ENCODE measurements around the gene MMP20. TPM values are rescaled to one million over a fixed set of nuclear protein-coding genes. Genes with fewer than 3 reads are reported as not detected.

MMP20 gene
- total and polyA plus RNA-seq, 2 donors (not counting 1 experiment from before 2014, with no cell fraction given) = not detected

DNA sequence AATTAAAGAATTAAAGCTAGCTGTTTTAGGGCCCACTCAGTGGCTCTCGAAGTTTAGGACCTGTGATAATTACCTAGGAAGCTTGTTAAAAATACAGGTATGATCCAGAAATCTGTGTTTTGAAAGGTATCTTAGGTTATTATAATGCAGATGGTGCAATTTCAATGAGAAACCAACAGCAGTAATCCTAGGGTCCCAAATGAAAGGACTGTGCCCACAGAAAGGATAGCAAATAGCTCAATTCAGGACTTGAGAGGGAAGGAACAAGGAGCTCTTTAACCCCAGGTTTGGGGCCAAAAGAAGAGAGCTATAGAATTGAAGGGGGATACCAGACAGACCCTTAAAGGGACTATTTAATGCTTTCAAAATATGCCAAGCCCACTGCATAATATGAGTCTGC lies 11.7 kb downstream of the MMP20 start:
- ChIA-PET CTCF (interaction anchor here (0.7 to 5.5 kb wide), 51 partner anchors 10 to 753 kb away, joined by 3 to 129 read pairs (median 6); partner anchors contain the start of gene TMEM123), POLR2A (no interaction called here)
- WGBS (ENCODE audit: insufficient coverage) = 70% methylated on average over 1 of the region's 1 CpG
- Histone ChIP-seq H3K4me2 (replicated peaks; ENCODE audit: low read depth, low read length, poor library complexity, severe bottlenecking) (peak overlapping the region; percentile 57), H3K79me2 (ENCODE audit: control insufficient read depth, insufficient read depth, low read length) (no peaks in the 10 kb centered on the region), H3K9me3 (ENCODE audit: control extremely low read depth in 1 of 3, control insufficient read depth in 2 of 3, insufficient read depth in 1 of 3, low read length in 2 of 3) (no peaks in the 10 kb centered on the region), H4K20me1 (ENCODE audit: control insufficient read depth, insufficient read depth, low read length, poor library complexity, severe bottlenecking) (no peaks in the 10 kb centered on the region), H3K4me1 (ENCODE audit: control insufficient read depth in 2 of 2, insufficient read depth in 2 of 2, low read length in 2 of 2) (peaks cover 17 to 26% of the 10 kb centered on the region in 2 donors), H3K4me3 (ENCODE audit: control extremely low read depth in 1 of 5, extremely low read depth in 1 of 5, insufficient read depth in 1 of 5, low read depth in 2 of 5, low read length in 4 of 5) (no peak overlapping the region), H2AFZ (ENCODE audit: insufficient read depth, low read depth, low read length, poor library complexity, severe bottlenecking) (peak overlapping the region; percentile 27), H3K27me3 (replicated peaks in 1 of 4; ENCODE audit: control extremely low read depth in 1 of 4, control insufficient read depth in 3 of 4, insufficient read depth in 4 of 4, low read length in 3 of 4) (no peaks in the 10 kb centered on the region), H3K9ac (ENCODE audit: low read length) (no peak overlapping the region), H3K27ac (ENCODE audit: low read length in 2 of 2) (no peak overlapping the region), H3K36me3 (replicated peaks in 1 of 2; ENCODE audit: control extremely low read depth in 1 of 2, control insufficient read depth in 1 of 2, extremely low read depth in 1 of 2, insufficient read depth in 2 of 2, low read length in 1 of 2) (no peaks in the 10 kb centered on the region)
- no peaks in the 10 kb centered on the region for H3K27me3 Mint-ChIP-seq
- peaks cover 30% of the 10 kb centered on the region for H3K4me1 Mint-ChIP-seq
- TF ChIP-seq, protein P1, sequence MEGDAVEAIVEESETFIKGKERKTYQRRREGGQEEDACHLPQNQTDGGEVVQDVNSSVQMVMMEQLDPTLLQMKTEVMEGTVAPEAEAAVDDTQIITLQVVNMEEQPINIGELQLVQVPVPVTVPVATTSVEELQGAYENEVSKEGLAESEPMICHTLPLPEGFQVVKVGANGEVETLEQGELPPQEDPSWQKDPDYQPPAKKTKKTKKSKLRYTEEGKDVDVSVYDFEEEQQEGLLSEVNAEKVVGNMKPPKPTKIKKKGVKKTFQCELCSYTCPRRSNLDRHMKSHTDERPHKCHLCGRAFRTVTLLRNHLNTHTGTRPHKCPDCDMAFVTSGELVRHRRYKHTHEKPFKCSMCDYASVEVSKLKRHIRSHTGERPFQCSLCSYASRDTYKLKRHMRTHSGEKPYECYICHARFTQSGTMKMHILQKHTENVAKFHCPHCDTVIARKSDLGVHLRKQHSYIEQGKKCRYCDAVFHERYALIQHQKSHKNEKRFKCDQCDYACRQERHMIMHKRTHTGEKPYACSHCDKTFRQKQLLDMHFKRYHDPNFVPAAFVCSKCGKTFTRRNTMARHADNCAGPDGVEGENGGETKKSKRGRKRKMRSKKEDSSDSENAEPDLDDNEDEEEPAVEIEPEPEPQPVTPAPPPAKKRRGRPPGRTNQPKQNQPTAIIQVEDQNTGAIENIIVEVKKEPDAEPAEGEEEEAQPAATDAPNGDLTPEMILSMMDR (IDR thresholded peaks at IDR 0.05) = no peak
- no peak for TF ChIP-seq EZH2 (IDR thresholded peaks at IDR 0.05; ENCODE audit: borderline replicate concordance, insufficient read depth, low read depth, low read length, poor library complexity, severe bottlenecking)
- no peak for DNase-seq
- H3K27ac Mint-ChIP-seq = no peak overlapping the region
- intact Hi-C loops (cut with micrococcal nuclease) = loop anchor here (1.0 to 5.0 kb wide), 9 partner anchors 20 to 753 kb away; no protein-coding TSS in a partner anchor
- H3K9me3 Mint-ChIP-seq (ENCODE audit: insufficient read depth) = no peaks in the 10 kb centered on the region
- ATAC-seq (ENCODE audit: low read depth) = no peak
- H3K4me3 Mint-ChIP-seq = no peak overlapping the region

DNA sequence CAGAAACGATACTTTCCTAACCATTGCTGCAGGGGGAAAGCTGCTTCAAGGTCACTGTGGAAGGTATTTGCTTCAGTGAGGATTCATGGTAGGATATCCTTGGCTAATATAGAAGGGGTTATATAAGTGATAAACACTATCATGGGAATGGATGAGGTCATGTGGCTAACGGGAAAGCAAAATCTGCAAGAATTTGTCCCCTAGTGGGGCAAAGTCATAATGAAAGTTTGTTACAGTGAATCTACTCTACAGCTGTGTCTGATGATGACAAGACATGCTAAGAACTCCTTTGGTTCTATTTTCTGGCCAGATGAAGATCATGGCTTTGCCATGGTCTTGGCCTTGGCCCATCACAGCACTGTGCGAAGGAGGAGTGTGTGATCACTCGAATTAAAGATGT lies 13.8 kb downstream of the MMP20 start:
- Mint-ChIP-seq H3K4me3 (peak overlapping the region; percentile 30), H3K9me3 (ENCODE audit: insufficient read depth) (no peaks in the 10 kb centered on the region), H3K27ac (peak overlapping the region; percentile 68), H3K4me1 (peaks cover 33% of the 10 kb centered on the region), H3K27me3 (no peaks in the 10 kb centered on the region)
- WGBS (ENCODE audit: insufficient coverage) = 73% methylated on average over 2 of the region's 4 CpGs
- Histone ChIP-seq H4K20me1 (ENCODE audit: control insufficient read depth, insufficient read depth, low read length, poor library complexity, severe bottlenecking) (no peaks in the 10 kb centered on the region), H3K4me2 (replicated peaks; ENCODE audit: low read depth, low read length, poor library complexity, severe bottlenecking) (peak overlapping the region; percentile 9), H3K4me3 (ENCODE audit: control extremely low read depth in 1 of 5, extremely low read depth in 1 of 5, insufficient read depth in 1 of 5, low read depth in 2 of 5, low read length in 4 of 5) (no peak overlapping the region), H3K9me3 (ENCODE audit: control extremely low read depth in 1 of 3, control insufficient read depth in 2 of 3, insufficient read depth in 1 of 3, low read length in 2 of 3) (no peaks in the 10 kb centered on the region), H2AFZ (ENCODE audit: insufficient read depth, low read depth, low read length, poor library complexity, severe bottlenecking) (peak overlapping the region; percentile 52), H3K9ac (ENCODE audit: low read length) (no peak overlapping the region), H3K4me1 (ENCODE audit: control insufficient read depth in 2 of 2, insufficient read depth in 2 of 2, low read length in 2 of 2) (peaks cover 17 to 26% of the 10 kb centered on the region in 2 donors), H3K36me3 (replicated peaks in 1 of 2; ENCODE audit: control extremely low read depth in 1 of 2, control insufficient read depth in 1 of 2, extremely low read depth in 1 of 2, insufficient read depth in 2 of 2, low read length in 1 of 2) (no peaks in the 10 kb centered on the region), H3K27ac (ENCODE audit: low read length in 2 of 2) (no peak overlapping the region), H3K79me2 (ENCODE audit: control insufficient read depth, insufficient read depth, low read length) (no peaks in the 10 kb centered on the region), H3K27me3 (replicated peaks in 1 of 4; ENCODE audit: control extremely low read depth in 1 of 4, control insufficient read depth in 3 of 4, insufficient read depth in 4 of 4, low read length in 3 of 4) (no peaks in the 10 kb centered on the region)
- CTCF ChIA-PET = interaction anchor here (1.1 to 5.5 kb wide), 12 partner anchors 11 to 324 kb away, joined by 3 to 129 read pairs (median 14); no protein-coding TSS in a partner anchor
- intact Hi-C loops (cut with micrococcal nuclease) = loop anchor here (5.0 kb wide), 1 partner anchor 604 kb away; no protein-coding TSS in a partner anchor
- POLR2A ChIA-PET = interaction anchor here (0.7 kb wide), 1 partner anchor 264 kb away, joined by 3 read pairs; the partner anchor contains the start of gene BIRC2
- DNase-seq = peak; percentile 23
- no peak for ATAC-seq (ENCODE audit: low read depth)
- TF ChIP-seq, protein P1 (IDR thresholded peaks at IDR 0.05) = peak; percentile 13
- no peak for TF ChIP-seq EZH2 (IDR thresholded peaks at IDR 0.05; ENCODE audit: borderline replicate concordance, insufficient read depth, low read depth, low read length, poor library complexity, severe bottlenecking)
